ENCODE data around the gene KHDRBS2. TPM values are rescaled to one million over a fixed set of nuclear protein-coding genes. Genes with fewer than 3 reads are reported as not detected.

Gene KHDRBS2
- total and polyA plus RNA-seq, 2 donors (not counting 1 experiment from before 2014, with no cell fraction given), result not detected

DNA sequence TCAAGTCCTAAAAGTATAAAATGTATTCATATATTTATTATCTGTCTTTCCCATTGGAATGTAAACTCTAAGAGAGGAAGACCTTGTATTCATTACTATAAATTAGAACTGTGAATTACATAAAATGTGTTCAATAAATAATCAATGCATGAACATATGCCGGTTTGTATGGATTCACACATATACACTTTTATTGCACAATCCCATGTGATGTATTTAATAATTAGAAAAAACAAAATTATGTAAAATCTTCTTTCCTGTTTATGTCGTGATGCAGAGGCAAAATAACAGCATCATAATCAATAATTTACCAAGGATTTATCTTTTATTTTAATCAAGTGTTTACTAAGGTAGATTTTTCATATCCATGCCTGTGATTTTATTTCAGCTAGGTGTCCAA lies 240.5 kb downstream of the KHDRBS2 start:
- Histone ChIP-seq H4K20me1 (ENCODE audit: control insufficient read depth, extremely low read depth, insufficient read depth, low read length) (no peaks in the 10 kb centered on the region), H3K36me3 (ENCODE audit: control insufficient read depth, insufficient read depth, low read length) (no peaks in the 10 kb centered on the region), H3K27ac (ENCODE audit: insufficient read depth, low read length) (no peak overlapping the region), H3K4me1 (ENCODE audit: control insufficient read depth, extremely low read depth, insufficient read depth, low read length) (no peaks in the 10 kb centered on the region), H3K9ac (ENCODE audit: insufficient read depth, low read length) (no peak overlapping the region), H3K4me3 (replicated peaks in 1 of 4; ENCODE audit: control extremely low read depth in 1 of 4, insufficient read depth in 1 of 4, low read depth in 3 of 4, low read length in 4 of 4) (no peak overlapping the region), H3K79me2 (ENCODE audit: control insufficient read depth, insufficient read depth, low read length) (no peaks in the 10 kb centered on the region), H3K9me3 (ENCODE audit: control insufficient read depth, insufficient read depth, low read depth, low read length) (no peaks in the 10 kb centered on the region), H2AFZ (ENCODE audit: low read length) (no peak overlapping the region), H3K4me2 (ENCODE audit: extremely low read depth, insufficient read depth, low read length) (no peak overlapping the region), H3K27me3 (ENCODE audit: control insufficient read depth, insufficient read depth, low read length) (no peaks in the 10 kb centered on the region)
- TF ChIP-seq EZH2 (IDR thresholded peaks at IDR 0.05; ENCODE audit: low read length, missing control alignments), result no peak
- TF ChIP-seq, protein P1, sequence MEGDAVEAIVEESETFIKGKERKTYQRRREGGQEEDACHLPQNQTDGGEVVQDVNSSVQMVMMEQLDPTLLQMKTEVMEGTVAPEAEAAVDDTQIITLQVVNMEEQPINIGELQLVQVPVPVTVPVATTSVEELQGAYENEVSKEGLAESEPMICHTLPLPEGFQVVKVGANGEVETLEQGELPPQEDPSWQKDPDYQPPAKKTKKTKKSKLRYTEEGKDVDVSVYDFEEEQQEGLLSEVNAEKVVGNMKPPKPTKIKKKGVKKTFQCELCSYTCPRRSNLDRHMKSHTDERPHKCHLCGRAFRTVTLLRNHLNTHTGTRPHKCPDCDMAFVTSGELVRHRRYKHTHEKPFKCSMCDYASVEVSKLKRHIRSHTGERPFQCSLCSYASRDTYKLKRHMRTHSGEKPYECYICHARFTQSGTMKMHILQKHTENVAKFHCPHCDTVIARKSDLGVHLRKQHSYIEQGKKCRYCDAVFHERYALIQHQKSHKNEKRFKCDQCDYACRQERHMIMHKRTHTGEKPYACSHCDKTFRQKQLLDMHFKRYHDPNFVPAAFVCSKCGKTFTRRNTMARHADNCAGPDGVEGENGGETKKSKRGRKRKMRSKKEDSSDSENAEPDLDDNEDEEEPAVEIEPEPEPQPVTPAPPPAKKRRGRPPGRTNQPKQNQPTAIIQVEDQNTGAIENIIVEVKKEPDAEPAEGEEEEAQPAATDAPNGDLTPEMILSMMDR (conservative IDR thresholded peaks at IDR 0.05 in 1 of 2, IDR thresholded peaks at IDR 0.05 in 1 of 2; ENCODE audit: low read depth in 1 of 2, low read length in 2 of 2), result no peak
- no peak for DNase-seq (ENCODE audit: low read depth in 2 of 2)

DNA sequence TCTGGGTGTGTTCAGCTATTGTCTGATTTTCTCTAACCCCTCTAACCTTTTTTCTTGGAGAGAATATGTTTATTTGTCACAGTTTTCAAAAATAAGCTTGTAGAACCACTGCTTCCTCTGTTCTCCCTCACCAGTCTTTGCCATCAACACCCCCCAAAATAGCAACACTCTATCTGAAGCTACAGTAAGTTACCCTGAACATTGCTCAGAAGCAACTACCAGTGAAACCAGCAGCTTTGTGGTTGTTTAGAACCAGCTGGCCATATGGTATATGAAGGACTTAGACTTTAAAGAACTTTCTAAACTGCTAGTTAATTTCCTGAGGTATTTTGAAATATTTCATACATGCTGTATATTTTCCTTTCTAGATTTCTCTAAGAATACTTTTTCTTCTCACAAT lies 242.9 kb downstream of the KHDRBS2 start:
- Histone ChIP-seq H3K9me3 (ENCODE audit: control insufficient read depth, insufficient read depth, low read depth, low read length) (no peaks in the 10 kb centered on the region), H4K20me1 (ENCODE audit: control insufficient read depth, extremely low read depth, insufficient read depth, low read length) (no peaks in the 10 kb centered on the region), H2AFZ (ENCODE audit: low read length) (no peak overlapping the region), H3K27ac (ENCODE audit: insufficient read depth, low read length) (no peak overlapping the region), H3K4me2 (ENCODE audit: extremely low read depth, insufficient read depth, low read length) (no peak overlapping the region), H3K9ac (ENCODE audit: insufficient read depth, low read length) (no peak overlapping the region), H3K27me3 (ENCODE audit: control insufficient read depth, insufficient read depth, low read length) (no peaks in the 10 kb centered on the region), H3K4me1 (ENCODE audit: control insufficient read depth, extremely low read depth, insufficient read depth, low read length) (no peaks in the 10 kb centered on the region), H3K36me3 (ENCODE audit: control insufficient read depth, insufficient read depth, low read length) (no peaks in the 10 kb centered on the region), H3K4me3 (replicated peaks in 1 of 4; ENCODE audit: control extremely low read depth in 1 of 4, insufficient read depth in 1 of 4, low read depth in 3 of 4, low read length in 4 of 4) (no peak overlapping the region), H3K79me2 (ENCODE audit: control insufficient read depth, insufficient read depth, low read length) (no peaks in the 10 kb centered on the region)
- DNase-seq (ENCODE audit: low read depth in 2 of 2), result no peak
- TF ChIP-seq EZH2 (IDR thresholded peaks at IDR 0.05; ENCODE audit: low read length, missing control alignments), result no peak
- TF ChIP-seq, protein P1 (conservative IDR thresholded peaks at IDR 0.05 in 1 of 2, IDR thresholded peaks at IDR 0.05 in 1 of 2; ENCODE audit: low read depth in 1 of 2, low read length in 2 of 2), result no peak

DNA sequence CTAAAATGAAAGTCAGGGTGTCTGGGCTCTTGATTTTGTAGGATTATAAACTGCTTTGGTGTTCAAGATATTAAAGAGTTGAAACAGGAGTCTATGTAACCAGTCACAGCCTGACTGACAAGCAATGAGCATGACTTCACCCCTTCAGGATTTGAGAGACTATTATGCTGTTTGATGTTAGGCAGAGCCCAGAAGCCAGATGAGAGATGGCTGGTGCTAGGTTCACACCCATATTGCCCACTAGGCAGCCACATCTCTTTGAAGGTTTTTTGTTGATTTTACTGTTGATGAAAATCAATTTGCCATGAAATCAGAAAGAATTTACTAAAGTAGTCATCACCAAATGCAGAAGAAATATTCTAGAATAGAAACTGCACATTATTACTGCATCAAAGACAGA lies 243.6 kb downstream of the KHDRBS2 start:
- H3K79me2 ChIP-seq (ENCODE audit: control insufficient read depth, insufficient read depth, low read length), result no peaks in the 10 kb centered on the region
- H4K20me1 ChIP-seq (ENCODE audit: control insufficient read depth, extremely low read depth, insufficient read depth, low read length), result no peaks in the 10 kb centered on the region
- no peak overlapping the region for H2AFZ ChIP-seq (ENCODE audit: low read length)
- no peak overlapping the region for H3K9ac ChIP-seq (ENCODE audit: insufficient read depth, low read length)
- no peaks in the 10 kb centered on the region for H3K4me1 ChIP-seq (ENCODE audit: control insufficient read depth, extremely low read depth, insufficient read depth, low read length)
- no peaks in the 10 kb centered on the region for H3K9me3 ChIP-seq (ENCODE audit: control insufficient read depth, insufficient read depth, low read depth, low read length)
- TF ChIP-seq EZH2 (IDR thresholded peaks at IDR 0.05; ENCODE audit: low read length, missing control alignments), result no peak
- TF ChIP-seq, protein P1 (conservative IDR thresholded peaks at IDR 0.05 in 1 of 2, IDR thresholded peaks at IDR 0.05 in 1 of 2; ENCODE audit: low read depth in 1 of 2, low read length in 2 of 2), result no peak
- H3K4me3 ChIP-seq (replicated peaks in 1 of 4; ENCODE audit: control extremely low read depth in 1 of 4, insufficient read depth in 1 of 4, low read depth in 3 of 4, low read length in 4 of 4), result no peak overlapping the region
- H3K27ac ChIP-seq (ENCODE audit: insufficient read depth, low read length), result no peak overlapping the region
- DNase-seq (ENCODE audit: low read depth in 2 of 2), result no peak
- H3K36me3 ChIP-seq (ENCODE audit: control insufficient read depth, insufficient read depth, low read length), result no peaks in the 10 kb centered on the region
- H3K27me3 ChIP-seq (ENCODE audit: control insufficient read depth, insufficient read depth, low read length), result no peaks in the 10 kb centered on the region
- H3K4me2 ChIP-seq (ENCODE audit: extremely low read depth, insufficient read depth, low read length), result no peak overlapping the region

Data from fibroblast of lung (primary cell).